ENCODE data around the gene NUDT17. TPM values are rescaled to one million over a fixed set of nuclear protein-coding genes. Genes with fewer than 3 reads are reported as not detected.

The NUDT17 gene, protein sequence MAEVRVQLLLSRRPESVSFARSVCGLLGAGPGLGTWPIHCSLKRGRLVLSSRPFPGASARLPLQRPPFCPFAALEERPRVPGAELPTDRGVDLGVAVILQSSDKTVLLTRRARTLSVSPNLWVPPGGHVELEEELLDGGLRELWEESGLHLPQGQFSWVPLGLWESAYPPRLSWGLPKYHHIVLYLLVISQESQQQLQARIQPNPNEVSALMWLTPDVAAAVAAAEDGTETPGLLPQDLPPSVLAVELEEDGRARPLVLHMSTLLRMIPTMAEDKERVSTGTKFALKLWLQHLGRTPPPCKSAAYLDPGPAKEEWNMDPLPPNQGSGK
- total RNA-seq = 1 to 10 TPM; 3.1 to 5.6 TPM
- polyA plus RNA-seq = 1 to 10 TPM; 3.0 to 3.7 TPM

DNA sequence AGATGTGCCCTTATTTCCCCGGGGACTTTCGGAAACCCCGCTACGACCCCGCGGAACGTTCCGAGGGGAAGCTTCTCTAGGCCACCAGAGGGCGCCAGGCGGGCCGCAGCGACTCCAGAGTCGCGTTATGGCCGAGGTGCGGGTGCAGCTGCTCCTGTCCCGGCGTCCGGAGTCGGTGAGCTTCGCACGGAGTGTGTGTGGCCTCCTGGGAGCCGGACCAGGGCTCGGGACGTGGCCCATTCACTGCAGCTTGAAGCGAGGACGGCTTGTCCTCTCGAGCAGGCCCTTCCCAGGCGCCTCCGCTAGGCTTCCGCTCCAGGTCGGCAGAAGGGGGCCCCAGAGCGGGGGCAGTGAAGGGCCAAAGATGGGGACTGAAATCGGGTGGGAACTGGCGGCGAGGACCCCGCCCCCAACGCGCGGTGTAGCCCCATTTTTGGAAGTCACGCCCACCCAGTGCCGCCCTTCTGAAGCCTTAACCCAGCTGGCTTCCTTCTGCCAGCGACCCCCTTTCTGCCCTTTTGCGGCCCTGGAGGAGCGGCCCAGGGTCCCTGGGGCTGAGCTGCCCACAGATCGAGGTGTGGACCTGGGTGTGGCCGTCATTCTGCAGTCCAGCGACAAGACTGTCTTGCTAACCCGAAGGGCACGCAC, at the start of gene NUDT17:
Gene NUDT17 (plus strand): TSS at position 117 of the 648 bp plus-strand sequence. CDS start 11 bp downstream, at position 128.
- CTCF ChIA-PET (ENCODE audit: partially characterized antibody) = interaction anchor here (0.7 to 9.5 kb wide), 41 partner anchors 9 to 202 kb away, joined by 3 to 264 read pairs (median 7); partner anchors contain the start of genes ANKRD34A, ANKRD35, HJV and ITGA10
- no peak within 1 kb of the TSS for H3K4me3 Mint-ChIP-seq
- Histone ChIP-seq H3K9me3 (ENCODE audit: control insufficient read depth in 1 of 2, low read length in 2 of 2) (no peaks in the 10 kb centered on the region), H3K27ac (ENCODE audit: low read depth, low read length) (peak within 1 kb of the TSS; percentile 63), H3K4me1 (ENCODE audit: insufficient read depth, low read length) (peaks cover 11% of the 10 kb centered on the region), H3K4me3 (ENCODE audit: low read length in 2 of 2) (peak within 1 kb of the TSS; percentile 18 to 77), H3K27me3 (ENCODE audit: insufficient read depth, low read length) (no peaks in the 10 kb centered on the region), H3K36me3 (ENCODE audit: insufficient read depth, low read length) (peaks cover 23% of the 10 kb centered on the region)
- peaks cover 6 to 7% (median 6%) of the 10 kb centered on the region in 4 donors for H3K4me1 Mint-ChIP-seq
- no peaks in the 10 kb centered on the region for H3K27me3 Mint-ChIP-seq
- peak within 1 kb of the TSS in 6 of 7 donors; percentile 43 to 91 (median 81) for H3K27ac Mint-ChIP-seq
- H3K36me3 Mint-ChIP-seq = peaks cover 28 to 35% of the 10 kb centered on the region in 2 donors
- intact Hi-C loops (cut with micrococcal nuclease) = loop anchor here (1.0 to 2.0 kb wide), 5 partner anchors 13 to 168 kb away; partner anchors contain the start of genes ITGA10, PIAS3, POLR3C and RNF115
- no peaks in the 10 kb centered on the region for H3K9me3 Mint-ChIP-seq
- peak; percentile 67 to 75 (median 68) for DNase-seq
- POLR2A ChIA-PET (ENCODE audit: partially characterized antibody) = interaction anchor here (0.8 to 8.8 kb wide), 29 partner anchors 9 to 191 kb away, joined by 3 to 133 read pairs (median 5); partner anchors contain the start of genes ANKRD34A, ANKRD35, LIX1L and PEX11B

DNA sequence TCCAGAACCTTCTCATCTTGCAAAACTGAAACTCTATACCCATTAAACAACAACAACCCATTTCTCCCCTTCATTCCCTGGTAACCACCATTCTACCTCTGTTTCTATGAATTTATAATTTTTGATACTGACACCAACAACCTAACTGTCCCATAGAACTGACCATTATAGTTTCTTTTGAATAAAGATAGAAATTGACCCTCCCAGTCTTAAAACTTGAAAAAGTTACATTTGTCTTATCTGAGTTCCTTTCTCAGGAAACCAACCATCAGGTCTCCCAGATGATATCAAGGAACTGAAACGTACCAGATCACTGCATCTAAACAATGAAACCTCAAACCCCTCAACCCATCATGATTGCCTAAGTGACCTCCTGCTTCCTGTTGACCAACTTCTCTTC, 48.7 kb upstream of the NUDT17 start:
- Histone ChIP-seq H3K27ac (ENCODE audit: low read depth, low read length) (no peak overlapping the region), H3K4me1 (ENCODE audit: insufficient read depth, low read length) (no peaks in the 10 kb centered on the region), H3K36me3 (ENCODE audit: insufficient read depth, low read length) (peaks cover 3% of the 10 kb centered on the region), H3K9me3 (ENCODE audit: control insufficient read depth in 1 of 2, low read length in 2 of 2) (peaks cover 0 to 18% of the 10 kb centered on the region in 2 donors), H3K4me3 (ENCODE audit: low read length in 2 of 2) (no peak overlapping the region), H3K27me3 (ENCODE audit: insufficient read depth, low read length) (no peaks in the 10 kb centered on the region)
- Mint-ChIP-seq H3K4me1 (peaks cover 15 to 28% (median 24%) of the 10 kb centered on the region in 4 donors), H3K9me3 (peaks cover 2 to 23% (median 17%) of the 10 kb centered on the region in 8 donors), H3K27me3 (no peaks in the 10 kb centered on the region), H3K27ac (peak overlapping the region in 2 of 7 donors; percentile 16 to 39), H3K4me3 (peak overlapping the region in 1 of 8 donors; percentile 10), H3K36me3 (peaks cover 43 to 66% of the 10 kb centered on the region in 2 donors)
- intact Hi-C loops (cut with micrococcal nuclease) = no loop called here
- no peak for DNase-seq
- CTCF ChIA-PET (ENCODE audit: partially characterized antibody) = interaction anchor here (1.0 kb wide), 1 partner anchor 9 kb away, joined by 3 read pairs; no protein-coding TSS in a partner anchor
- POLR2A ChIA-PET (ENCODE audit: partially characterized antibody) = no interaction called here

DNA sequence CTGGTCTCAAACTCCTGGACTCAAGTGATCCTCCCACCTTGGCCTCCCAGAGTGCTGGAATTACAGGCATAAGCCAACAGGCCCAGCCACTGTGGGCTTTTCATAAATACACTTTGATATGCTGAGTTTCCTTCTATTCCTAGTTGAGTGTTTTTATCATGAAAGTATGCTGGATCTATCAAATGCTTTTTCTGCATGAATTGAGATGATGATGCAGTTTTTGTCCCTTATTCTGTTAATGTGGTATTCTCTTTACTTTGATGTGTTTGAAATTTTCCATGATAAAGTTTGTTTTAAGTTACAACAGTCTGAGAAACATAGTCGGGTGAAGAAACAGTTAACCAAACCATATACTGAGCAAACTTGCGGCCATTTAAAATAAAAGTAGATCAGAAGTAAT, 45.6 kb upstream of the NUDT17 start:
- POLR2A ChIA-PET (ENCODE audit: partially characterized antibody) = no interaction called here
- Mint-ChIP-seq H3K27ac (no peak overlapping the region), H3K4me1 (peaks cover 26 to 48% (median 39%) of the 10 kb centered on the region in 4 donors), H3K36me3 (peaks cover 33 to 50% of the 10 kb centered on the region in 2 donors), H3K27me3 (no peaks in the 10 kb centered on the region), H3K9me3 (peaks cover 2 to 23% (median 17%) of the 10 kb centered on the region in 8 donors), H3K4me3 (no peak overlapping the region)
- H3K36me3 ChIP-seq (ENCODE audit: insufficient read depth, low read length) = no peaks in the 10 kb centered on the region
- H3K27me3 ChIP-seq (ENCODE audit: insufficient read depth, low read length) = no peaks in the 10 kb centered on the region
- H3K9me3 ChIP-seq (ENCODE audit: control insufficient read depth in 1 of 2, low read length in 2 of 2) = peaks cover 0 to 18% of the 10 kb centered on the region in 2 donors
- H3K4me1 ChIP-seq (ENCODE audit: insufficient read depth, low read length) = no peaks in the 10 kb centered on the region
- intact Hi-C loops (cut with micrococcal nuclease) = no loop called here
- no peak overlapping the region for H3K27ac ChIP-seq (ENCODE audit: low read depth, low read length)
- no peak overlapping the region for H3K4me3 ChIP-seq (ENCODE audit: low read length in 2 of 2)
- CTCF ChIA-PET (ENCODE audit: partially characterized antibody) = no interaction called here
- DNase-seq = no peak

DNA sequence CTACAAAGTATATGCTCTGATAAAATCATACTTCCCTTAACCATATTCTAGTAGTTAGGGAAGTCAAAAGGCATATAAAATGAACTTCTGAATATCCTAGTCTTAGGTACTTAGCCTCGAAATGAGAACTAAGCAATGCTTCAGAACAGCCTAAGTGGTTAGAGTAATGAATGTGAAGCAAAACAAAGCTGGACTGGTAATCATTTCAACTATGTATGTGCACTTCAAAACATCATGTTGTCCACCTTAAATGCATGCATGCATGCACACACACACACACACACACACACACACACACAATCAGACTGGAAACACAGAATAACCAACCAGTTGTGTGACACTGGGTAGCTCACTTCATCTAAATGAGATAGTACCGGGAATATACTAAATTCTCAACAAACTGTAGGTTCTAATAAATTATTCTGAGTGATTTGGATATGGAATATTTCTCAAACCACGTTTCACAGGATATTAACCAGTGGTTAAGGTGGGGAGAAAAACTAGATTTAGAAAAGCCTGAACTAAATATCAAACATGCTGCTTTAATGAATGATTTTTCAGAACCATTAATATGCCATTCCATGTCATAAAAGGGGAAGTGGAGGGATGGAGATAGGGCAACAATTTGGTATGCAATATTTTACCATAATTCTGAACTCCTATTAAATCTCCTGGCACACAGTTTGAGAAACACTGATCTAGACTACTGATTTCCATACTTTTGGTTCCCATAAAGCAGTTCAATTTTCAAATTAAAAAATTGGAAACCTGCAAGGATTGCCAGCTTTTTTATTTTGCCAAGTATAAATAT, 41.0 kb upstream of the NUDT17 start:
- Mint-ChIP-seq H3K27ac (peak overlapping the region in 2 of 7 donors; percentile 37 to 69), H3K4me3 (no peak overlapping the region), H3K27me3 (no peaks in the 10 kb centered on the region), H3K36me3 (peaks cover 9 to 15% of the 10 kb centered on the region in 2 donors), H3K9me3 (peaks cover 0 to 2% (median 0%) of the 10 kb centered on the region in 8 donors), H3K4me1 (peaks cover 40 to 58% (median 47%) of the 10 kb centered on the region in 4 donors)
- ChIA-PET POLR2A (ENCODE audit: partially characterized antibody) (no interaction called here), CTCF (ENCODE audit: partially characterized antibody) (interaction anchor here (1.2 to 1.3 kb wide), 2 partner anchors 8 to 41 kb away, joined by 3 to 5 read pairs; partner anchors contain the start of gene NUDT17)
- Histone ChIP-seq H3K4me1 (ENCODE audit: insufficient read depth, low read length) (no peaks in the 10 kb centered on the region), H3K9me3 (ENCODE audit: control insufficient read depth in 1 of 2, low read length in 2 of 2) (no peaks in the 10 kb centered on the region), H3K27me3 (ENCODE audit: insufficient read depth, low read length) (no peaks in the 10 kb centered on the region), H3K36me3 (ENCODE audit: insufficient read depth, low read length) (no peaks in the 10 kb centered on the region), H3K27ac (ENCODE audit: low read depth, low read length) (no peak overlapping the region), H3K4me3 (ENCODE audit: low read length in 2 of 2) (no peak overlapping the region)
- intact Hi-C loops (cut with micrococcal nuclease) = no loop called here
- no peak for DNase-seq

DNA sequence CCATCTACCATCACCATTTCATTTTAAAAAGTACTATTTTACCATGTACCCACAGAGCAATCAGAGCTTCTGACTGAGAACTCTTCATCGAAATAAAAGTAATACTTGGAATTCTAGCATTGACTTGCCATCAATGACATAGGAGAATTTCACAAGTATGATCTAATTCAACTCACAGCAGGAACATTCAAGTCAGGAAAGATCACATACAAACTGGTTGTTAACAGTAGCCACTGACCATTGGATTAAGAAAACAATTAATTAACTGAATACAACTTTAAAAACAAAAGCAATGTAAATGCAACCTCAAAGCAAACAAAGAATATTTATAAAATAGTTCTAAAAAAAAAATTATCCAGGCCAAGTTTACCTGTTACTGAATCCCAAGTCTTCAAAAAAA, 40.4 kb upstream of the NUDT17 start:
- Histone ChIP-seq H3K9me3 (ENCODE audit: control insufficient read depth in 1 of 2, low read length in 2 of 2) (no peaks in the 10 kb centered on the region), H3K4me1 (ENCODE audit: insufficient read depth, low read length) (no peaks in the 10 kb centered on the region), H3K4me3 (ENCODE audit: low read length in 2 of 2) (no peak overlapping the region), H3K36me3 (ENCODE audit: insufficient read depth, low read length) (no peaks in the 10 kb centered on the region), H3K27ac (ENCODE audit: low read depth, low read length) (no peak overlapping the region), H3K27me3 (ENCODE audit: insufficient read depth, low read length) (no peaks in the 10 kb centered on the region)
- H3K4me3 Mint-ChIP-seq = no peak overlapping the region
- peaks cover 6 to 9% of the 10 kb centered on the region in 2 donors for H3K36me3 Mint-ChIP-seq
- H3K4me1 Mint-ChIP-seq = peaks cover 36 to 54% (median 44%) of the 10 kb centered on the region in 4 donors
- no peaks in the 10 kb centered on the region for H3K27me3 Mint-ChIP-seq
- no peak overlapping the region for H3K27ac Mint-ChIP-seq
- no peak for DNase-seq
- ChIA-PET CTCF (ENCODE audit: partially characterized antibody) (interaction anchor here (1.2 to 1.3 kb wide), 2 partner anchors 9 to 40 kb away, joined by 3 to 5 read pairs; partner anchors contain the start of gene NUDT17), POLR2A (ENCODE audit: partially characterized antibody) (no interaction called here)
- intact Hi-C loops (cut with micrococcal nuclease) = no loop called here
- H3K9me3 Mint-ChIP-seq = no peaks in the 10 kb centered on the region

DNA sequence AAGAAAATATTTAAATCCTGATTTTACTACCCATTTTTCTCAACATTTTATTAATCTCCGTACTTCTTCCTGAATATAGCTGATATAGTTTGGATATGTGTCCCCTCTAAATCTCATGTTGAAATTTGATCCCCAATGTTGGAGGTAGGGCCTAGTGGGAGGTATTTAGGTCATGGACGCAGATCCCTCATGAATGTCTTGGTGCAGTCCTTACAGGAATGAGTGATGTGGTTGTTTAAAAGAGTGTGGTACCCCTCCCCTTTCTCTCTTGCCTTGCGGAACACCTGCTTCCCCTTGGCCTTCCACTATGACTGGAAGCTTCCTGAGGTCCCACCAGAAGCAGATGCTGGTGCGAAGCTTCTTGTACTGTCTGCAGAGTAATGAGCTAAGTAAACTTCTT, 39.0 kb upstream of the NUDT17 start:
- H3K27me3 ChIP-seq (ENCODE audit: insufficient read depth, low read length) = no peaks in the 10 kb centered on the region
- ChIA-PET POLR2A (ENCODE audit: partially characterized antibody) (no interaction called here), CTCF (ENCODE audit: partially characterized antibody) (interaction anchor here (0.7 kb wide), 1 partner anchor 40 kb away, joined by 3 read pairs; no protein-coding TSS in a partner anchor)
- H3K4me3 ChIP-seq (ENCODE audit: low read length in 2 of 2) = no peak overlapping the region
- H3K4me1 ChIP-seq (ENCODE audit: insufficient read depth, low read length) = no peaks in the 10 kb centered on the region
- no peaks in the 10 kb centered on the region for H3K9me3 Mint-ChIP-seq
- H3K27ac Mint-ChIP-seq = peak overlapping the region in 1 of 7 donors; percentile 4
- intact Hi-C loops (cut with micrococcal nuclease) = no loop called here
- DNase-seq = no peak
- H3K27ac ChIP-seq (ENCODE audit: low read depth, low read length) = no peak overlapping the region
- peaks cover 31 to 47% (median 39%) of the 10 kb centered on the region in 4 donors for H3K4me1 Mint-ChIP-seq
- peaks cover 4 to 5% of the 10 kb centered on the region in 2 donors for H3K36me3 Mint-ChIP-seq
- H3K4me3 Mint-ChIP-seq = no peak overlapping the region
- no peaks in the 10 kb centered on the region for H3K9me3 ChIP-seq (ENCODE audit: control insufficient read depth in 1 of 2, low read length in 2 of 2)
- H3K27me3 Mint-ChIP-seq = no peaks in the 10 kb centered on the region
- H3K36me3 ChIP-seq (ENCODE audit: insufficient read depth, low read length) = no peaks in the 10 kb centered on the region

All from CD4-positive, alpha-beta memory T cell (primary cell).